ENCODE measurements around the gene TCERG1L. TPM values are rescaled to one million over a fixed set of nuclear protein-coding genes. Genes with fewer than 3 reads are reported as not detected.

Gene TCERG1L
- total RNA-seq, 2 experiments from 2014 or later, result 0.06 TPM; not detected in 1

DNA sequence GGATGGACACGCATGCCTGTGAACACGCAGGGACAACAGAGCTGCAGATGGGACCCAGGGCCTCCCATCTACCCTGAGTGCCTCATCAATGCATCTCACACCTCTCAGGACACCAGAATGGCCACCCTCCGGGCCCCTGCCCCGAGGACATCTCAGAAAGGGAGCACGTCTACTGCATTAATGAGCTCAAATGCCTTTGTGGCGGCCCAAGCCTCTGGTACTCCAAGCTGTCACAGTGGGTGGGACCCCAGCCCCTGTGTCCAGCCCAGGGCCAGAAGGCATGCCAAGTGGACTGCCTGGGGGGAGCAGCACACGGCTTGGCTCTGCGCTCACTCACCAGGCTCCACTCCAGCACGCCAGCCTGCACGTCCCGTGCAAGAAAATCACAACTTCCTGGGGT lies 52.0 kb downstream of the TCERG1L start:
- DNase-seq (no peak), ATAC-seq (ENCODE audit: poor library complexity) (no peak)
- H3K4me1 Mint-ChIP-seq (ENCODE audit: low read depth), result no peaks in the 10 kb centered on the region
- intact Hi-C loops (cut with DNase I, micrococcal nuclease), result no loop called here
- no peak overlapping the region for H3K27ac ChIP-seq (ENCODE audit: low read depth in 1 of 2, low read length in 2 of 2)
- H3K4me3 Mint-ChIP-seq, result no peak overlapping the region
- no peaks in the 10 kb centered on the region for H3K4me1 ChIP-seq (ENCODE audit: insufficient read depth, low read length)
- H3K4me3 ChIP-seq (ENCODE audit: low read length), result no peak overlapping the region
- H3K27ac Mint-ChIP-seq, result no peak overlapping the region
- H3K9me3 ChIP-seq (ENCODE audit: control insufficient read depth in 1 of 2, insufficient read depth in 1 of 2, low read length in 2 of 2), result peaks cover 0 to 14% of the 10 kb centered on the region in 2 experiments
- H3K36me3 Mint-ChIP-seq (ENCODE audit: low read depth), result no peaks in the 10 kb centered on the region
- no peaks in the 10 kb centered on the region for H3K9me3 Mint-ChIP-seq
- no peaks in the 10 kb centered on the region for H3K36me3 ChIP-seq (ENCODE audit: insufficient read depth, low read length)
- H3K27me3 ChIP-seq (ENCODE audit: control insufficient read depth in 1 of 2, insufficient read depth in 2 of 2, low read length in 2 of 2), result no peaks in the 10 kb centered on the region
- TF ChIP-seq, protein P1, sequence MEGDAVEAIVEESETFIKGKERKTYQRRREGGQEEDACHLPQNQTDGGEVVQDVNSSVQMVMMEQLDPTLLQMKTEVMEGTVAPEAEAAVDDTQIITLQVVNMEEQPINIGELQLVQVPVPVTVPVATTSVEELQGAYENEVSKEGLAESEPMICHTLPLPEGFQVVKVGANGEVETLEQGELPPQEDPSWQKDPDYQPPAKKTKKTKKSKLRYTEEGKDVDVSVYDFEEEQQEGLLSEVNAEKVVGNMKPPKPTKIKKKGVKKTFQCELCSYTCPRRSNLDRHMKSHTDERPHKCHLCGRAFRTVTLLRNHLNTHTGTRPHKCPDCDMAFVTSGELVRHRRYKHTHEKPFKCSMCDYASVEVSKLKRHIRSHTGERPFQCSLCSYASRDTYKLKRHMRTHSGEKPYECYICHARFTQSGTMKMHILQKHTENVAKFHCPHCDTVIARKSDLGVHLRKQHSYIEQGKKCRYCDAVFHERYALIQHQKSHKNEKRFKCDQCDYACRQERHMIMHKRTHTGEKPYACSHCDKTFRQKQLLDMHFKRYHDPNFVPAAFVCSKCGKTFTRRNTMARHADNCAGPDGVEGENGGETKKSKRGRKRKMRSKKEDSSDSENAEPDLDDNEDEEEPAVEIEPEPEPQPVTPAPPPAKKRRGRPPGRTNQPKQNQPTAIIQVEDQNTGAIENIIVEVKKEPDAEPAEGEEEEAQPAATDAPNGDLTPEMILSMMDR (IDR thresholded peaks at IDR 0.05), result no peak
- H3K27me3 Mint-ChIP-seq, result no peaks in the 10 kb centered on the region
- ChIA-PET POLR2A (no interaction called here), CTCF (no interaction called here)

DNA sequence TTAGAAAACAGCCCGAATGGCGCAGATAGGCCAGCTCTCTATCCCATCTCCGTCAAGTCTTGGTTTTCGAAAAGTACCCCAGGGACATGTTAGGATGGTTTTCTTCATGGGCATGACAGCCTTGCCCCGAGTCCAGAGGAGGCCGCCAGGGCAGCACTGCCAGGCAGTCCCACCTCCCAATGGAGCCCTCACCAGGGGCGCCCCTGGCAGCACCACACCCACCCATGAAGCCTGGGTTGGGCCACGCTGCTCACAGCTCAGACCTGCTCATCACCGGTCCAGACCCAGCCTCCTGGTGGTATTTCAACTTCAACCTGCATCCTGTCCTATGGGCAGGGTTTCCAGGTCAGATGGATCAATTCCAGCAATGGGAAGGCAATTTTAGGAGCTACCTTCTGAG lies 53.3 kb downstream of the TCERG1L start:
- Mint-ChIP-seq H3K9me3 (no peaks in the 10 kb centered on the region), H3K27me3 (no peaks in the 10 kb centered on the region), H3K4me1 (ENCODE audit: low read depth) (no peaks in the 10 kb centered on the region), H3K36me3 (ENCODE audit: low read depth) (no peaks in the 10 kb centered on the region), H3K27ac (no peak overlapping the region), H3K4me3 (no peak overlapping the region)
- ChIA-PET POLR2A (no interaction called here), CTCF (no interaction called here)
- Histone ChIP-seq H3K27ac (ENCODE audit: low read depth in 1 of 2, low read length in 2 of 2) (no peak overlapping the region), H3K4me3 (ENCODE audit: low read length) (no peak overlapping the region), H3K4me1 (ENCODE audit: insufficient read depth, low read length) (no peaks in the 10 kb centered on the region), H3K27me3 (ENCODE audit: control insufficient read depth in 1 of 2, insufficient read depth in 2 of 2, low read length in 2 of 2) (no peaks in the 10 kb centered on the region), H3K9me3 (ENCODE audit: control insufficient read depth in 1 of 2, insufficient read depth in 1 of 2, low read length in 2 of 2) (peaks cover 0 to 20% of the 10 kb centered on the region in 2 experiments), H3K36me3 (ENCODE audit: insufficient read depth, low read length) (no peaks in the 10 kb centered on the region)
- TF ChIP-seq, protein P1 (IDR thresholded peaks at IDR 0.05), result no peak
- intact Hi-C loops (cut with DNase I, micrococcal nuclease), result no loop called here
- ATAC-seq (ENCODE audit: poor library complexity), result no peak
- DNase-seq, result no peak

DNA sequence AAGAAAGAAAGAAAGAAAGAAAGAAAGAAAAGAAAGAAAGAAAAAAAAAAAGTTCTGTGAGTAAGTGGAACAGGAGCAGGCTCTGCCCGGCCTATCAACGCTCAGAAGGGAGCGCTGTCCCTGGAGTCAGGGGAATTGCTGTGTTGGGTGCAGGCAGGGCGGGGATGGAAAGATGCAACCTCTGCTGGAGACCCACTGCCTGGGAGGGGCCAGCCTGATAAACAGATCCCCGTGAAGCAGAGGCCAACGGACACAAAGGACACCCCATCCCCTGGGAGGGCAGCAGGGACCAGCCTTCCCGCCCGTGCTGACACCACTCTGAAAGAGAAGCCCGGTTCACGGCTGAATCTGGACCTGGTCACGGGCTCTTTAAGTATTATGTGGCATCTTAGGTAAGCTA lies 54.5 kb downstream of the TCERG1L start:
- no peak for ATAC-seq (ENCODE audit: poor library complexity)
- H3K9me3 Mint-ChIP-seq, result no peaks in the 10 kb centered on the region
- Histone ChIP-seq H3K27ac (ENCODE audit: low read depth in 1 of 2, low read length in 2 of 2) (no peak overlapping the region), H3K4me3 (ENCODE audit: low read length) (no peak overlapping the region), H3K4me1 (ENCODE audit: insufficient read depth, low read length) (no peaks in the 10 kb centered on the region), H3K36me3 (ENCODE audit: insufficient read depth, low read length) (no peaks in the 10 kb centered on the region), H3K27me3 (ENCODE audit: control insufficient read depth in 1 of 2, insufficient read depth in 2 of 2, low read length in 2 of 2) (no peaks in the 10 kb centered on the region), H3K9me3 (ENCODE audit: control insufficient read depth in 1 of 2, insufficient read depth in 1 of 2, low read length in 2 of 2) (peaks cover 0 to 28% of the 10 kb centered on the region in 2 experiments)
- no peaks in the 10 kb centered on the region for H3K36me3 Mint-ChIP-seq (ENCODE audit: low read depth)
- intact Hi-C loops (cut with DNase I, micrococcal nuclease), result no loop called here
- POLR2A ChIA-PET, result no interaction called here
- TF ChIP-seq, protein P1 (IDR thresholded peaks at IDR 0.05), result no peak
- CTCF ChIA-PET, result no interaction called here
- no peaks in the 10 kb centered on the region for H3K4me1 Mint-ChIP-seq (ENCODE audit: low read depth)
- H3K27ac Mint-ChIP-seq, result no peak overlapping the region
- H3K27me3 Mint-ChIP-seq, result no peaks in the 10 kb centered on the region
- DNase-seq, result no peak
- H3K4me3 Mint-ChIP-seq, result no peak overlapping the region

Measured in CD4-positive, alpha-beta T cell (primary cell).